Measurements from ENCODE around the gene ARID2.

Gene ARID2

DNA sequence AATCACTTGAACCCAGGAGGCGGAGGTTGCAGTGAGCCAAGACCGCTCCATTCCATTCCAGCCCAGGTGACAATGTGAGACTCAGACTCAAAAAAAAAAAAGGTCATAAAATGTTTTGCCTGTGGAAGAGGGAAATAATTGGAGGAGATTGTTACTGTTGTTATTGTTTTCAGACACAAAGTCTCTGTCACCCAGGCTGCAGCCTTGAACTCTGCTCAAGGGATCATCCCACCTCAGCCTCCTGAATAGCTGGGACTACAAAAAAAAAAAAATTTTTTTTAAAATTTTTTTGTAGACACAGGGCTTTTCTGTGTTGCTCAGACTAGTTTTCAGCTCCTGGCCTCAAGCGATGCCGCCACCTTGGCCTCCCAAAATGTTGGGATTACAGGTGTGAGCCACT is 33.9 kb downstream of the ARID2 start:
- FAIRE-seq (no peak), DNase-seq (ENCODE audit: low spot score) (no peak)

DNA sequence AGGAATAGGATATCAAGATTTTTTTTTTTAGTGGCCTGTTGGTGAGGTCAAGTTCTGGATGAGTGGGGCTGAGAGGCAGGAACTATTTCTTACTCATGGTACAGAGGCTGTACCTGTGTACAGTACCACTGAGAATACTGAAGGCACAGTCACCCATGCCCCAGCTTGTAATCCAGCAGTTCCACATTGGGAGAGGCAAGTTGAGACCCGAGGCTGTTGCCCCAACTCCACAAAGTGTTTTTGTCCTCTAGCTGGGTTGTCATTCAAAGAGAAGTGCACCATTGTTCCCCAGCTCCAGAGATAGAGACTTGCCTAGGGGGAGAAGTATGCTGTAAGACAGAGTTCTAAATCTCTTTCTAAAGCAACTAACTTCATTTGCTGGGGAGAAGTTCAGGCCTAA is 38.7 kb downstream of the ARID2 start:
- FAIRE-seq: no peak
- no peak for DNase-seq (ENCODE audit: low spot score)

DNA sequence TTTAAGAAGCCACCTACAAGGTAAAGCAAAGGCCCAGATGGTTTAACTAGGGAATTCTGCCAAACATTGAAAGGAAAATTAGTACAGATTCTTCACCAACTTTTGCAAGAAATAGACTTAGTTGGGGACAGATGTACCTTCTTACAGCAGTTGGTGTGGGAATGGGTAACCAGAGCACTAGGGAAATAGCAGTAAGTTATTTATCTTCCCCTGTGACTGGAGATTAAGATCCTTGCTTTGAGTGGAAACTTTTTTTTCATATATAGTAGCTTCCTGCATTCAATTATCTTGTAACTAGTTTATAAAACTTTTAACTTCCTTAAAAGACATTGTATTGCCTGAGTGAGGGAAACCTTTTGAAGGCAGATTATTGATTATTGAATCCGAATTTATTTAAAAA is 44.2 kb downstream of the ARID2 start:
- FAIRE-seq (no peak), DNase-seq (ENCODE audit: low spot score) (no peak)

DNA sequence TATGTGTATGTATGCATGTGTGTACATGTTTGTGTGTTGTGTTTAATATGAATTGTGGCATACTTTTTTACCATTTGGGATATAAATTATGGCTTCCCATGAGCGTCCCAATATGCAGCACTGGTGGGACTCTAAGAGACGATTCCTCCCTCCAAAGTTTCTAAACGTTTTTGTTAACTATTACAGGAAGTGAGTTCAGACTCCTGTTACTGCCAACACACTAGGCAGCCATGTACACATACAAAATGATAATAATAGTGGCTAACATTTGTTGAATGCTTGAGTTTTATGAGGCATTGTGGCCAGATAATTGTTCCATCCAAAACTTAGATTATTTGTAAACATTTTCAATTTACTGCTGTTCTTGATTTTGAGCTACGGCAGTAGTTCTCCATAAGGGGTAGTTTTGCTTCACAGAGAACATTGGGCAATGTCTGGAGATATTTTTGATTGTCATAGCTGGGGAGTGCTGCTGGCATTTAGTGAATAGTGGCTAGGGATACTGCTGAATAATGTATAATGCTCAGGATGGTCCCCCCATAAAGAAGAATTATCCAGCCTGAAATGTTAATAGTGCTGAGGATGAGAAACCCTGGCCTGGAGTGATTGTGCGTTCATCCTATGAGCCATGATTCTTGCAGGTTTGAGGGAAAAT is 45.1 kb downstream of the ARID2 start:
- DNase-seq (ENCODE audit: low spot score): no peak
- FAIRE-seq: no peak

DNA sequence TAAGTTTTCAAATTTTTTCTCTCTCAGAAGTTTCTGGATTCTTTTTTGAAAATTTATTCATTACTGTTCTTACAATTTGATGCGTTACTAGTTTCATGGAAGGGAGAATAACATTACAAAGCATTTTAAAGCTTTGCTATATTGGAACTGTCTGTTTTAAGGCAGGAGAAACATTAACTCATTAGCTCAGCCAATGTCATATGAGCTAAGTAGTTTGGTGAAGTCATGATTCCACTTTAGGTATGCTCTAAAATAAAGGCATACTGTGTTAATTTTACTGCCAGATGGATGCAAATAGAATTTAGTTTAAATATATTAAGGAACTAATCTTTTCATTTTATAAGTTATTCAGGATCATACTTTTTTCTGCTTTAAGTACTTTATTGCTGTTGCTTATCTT is 46.0 kb downstream of the ARID2 start:
- FAIRE-seq (no peak), DNase-seq (ENCODE audit: low spot score) (no peak)

DNA sequence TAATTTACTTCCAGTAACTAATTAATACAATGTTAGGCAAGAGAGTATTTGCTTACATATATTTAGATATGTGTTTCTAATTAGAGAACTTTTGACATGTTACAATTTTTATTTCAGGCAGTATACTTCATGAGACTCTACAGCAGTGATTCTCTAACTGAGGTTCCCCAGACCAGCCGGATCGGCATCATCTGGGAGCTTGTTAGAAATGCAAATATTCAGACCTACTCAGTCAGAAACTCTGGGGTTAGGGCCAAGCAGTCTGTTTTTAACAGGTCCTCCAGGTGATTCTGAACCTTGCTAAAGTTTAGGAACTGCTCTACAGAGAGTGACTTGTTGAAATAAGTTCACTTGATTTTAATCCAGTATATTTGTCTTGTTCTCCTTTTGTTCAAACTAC is 46.5 kb downstream of the ARID2 start:
- FAIRE-seq: no peak
- no peak for DNase-seq (ENCODE audit: low spot score)

DNA sequence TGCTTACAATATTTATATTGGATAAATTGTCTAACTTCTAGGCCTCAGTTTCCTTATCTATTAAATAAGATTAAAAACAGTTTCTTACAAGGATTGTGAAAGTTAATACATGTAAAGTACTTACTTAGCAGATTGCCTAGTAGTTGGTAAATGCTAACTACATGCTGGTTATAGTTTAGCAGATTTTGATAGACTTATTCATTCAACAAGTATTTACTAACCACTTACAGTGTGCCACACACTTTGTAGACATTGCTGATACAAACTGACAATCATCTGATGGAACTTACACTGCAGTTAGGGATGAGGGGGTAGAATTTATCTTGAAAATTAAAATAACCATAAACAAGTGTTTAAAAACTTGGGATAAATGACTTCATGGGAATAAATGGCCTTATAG is 50.4 kb downstream of the ARID2 start:
- FAIRE-seq (no peak), DNase-seq (ENCODE audit: low spot score) (no peak)

DNA sequence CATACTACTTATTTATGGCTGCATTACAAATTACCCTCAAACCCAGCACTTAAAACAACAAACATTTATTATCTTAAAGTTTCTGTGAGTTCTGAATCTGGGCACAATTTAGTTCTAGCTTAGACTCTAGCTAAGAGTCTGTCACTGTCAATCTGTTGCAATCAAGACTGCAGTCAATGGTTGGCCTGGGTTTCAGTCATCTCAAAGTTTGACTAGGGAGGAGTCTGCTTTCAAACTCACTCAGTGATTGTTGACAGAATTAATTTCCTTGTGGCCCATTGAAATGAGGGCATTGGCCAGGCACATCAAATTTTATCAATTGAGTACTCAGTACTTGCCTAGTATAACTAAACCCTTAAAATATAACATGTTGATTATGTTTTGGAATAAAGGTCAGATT is 51.6 kb downstream of the ARID2 start:
- no peak for DNase-seq (ENCODE audit: low spot score)
- no peak for FAIRE-seq

DNA sequence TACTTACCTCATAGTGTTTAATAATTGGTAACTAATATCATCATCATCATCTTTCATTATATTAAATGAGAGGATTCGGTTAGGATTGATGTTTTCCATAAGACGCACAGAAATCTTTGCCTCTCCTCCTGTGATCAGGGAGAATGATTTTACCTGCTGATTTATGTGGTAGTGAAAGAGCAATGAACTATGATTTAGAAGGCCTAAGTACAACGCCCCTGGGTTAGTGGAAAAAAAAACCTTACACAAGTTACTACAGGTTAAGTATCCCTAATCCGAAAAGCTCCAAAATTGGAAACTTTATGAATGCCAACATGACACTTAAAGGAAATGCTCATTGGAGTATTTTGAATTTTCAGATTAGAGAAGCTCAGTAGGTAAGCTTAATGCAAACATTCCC is 55.8 kb downstream of the ARID2 start:
- FAIRE-seq: no peak
- no peak for DNase-seq (ENCODE audit: low spot score)

DNA sequence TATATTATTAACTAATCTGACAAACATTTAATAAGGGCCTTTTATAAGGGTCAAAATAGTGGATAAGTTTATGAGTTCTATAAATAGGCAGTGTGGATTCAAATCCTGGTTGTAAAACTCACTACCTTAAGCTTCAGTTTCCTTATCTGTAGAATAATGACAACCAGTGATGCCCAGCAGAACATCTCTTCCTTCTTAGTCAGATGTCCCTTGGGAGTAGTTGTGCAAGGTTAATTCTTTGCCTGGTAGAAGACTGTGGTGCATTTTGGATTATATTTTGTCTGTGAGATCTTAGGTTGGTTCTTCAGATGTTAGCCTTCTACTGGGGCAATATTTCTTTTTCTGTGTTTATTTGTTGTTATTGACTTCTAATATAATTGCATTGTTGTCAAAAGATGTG is 59.5 kb downstream of the ARID2 start:
- no peak for FAIRE-seq
- DNase-seq (ENCODE audit: low spot score): no peak

DNA sequence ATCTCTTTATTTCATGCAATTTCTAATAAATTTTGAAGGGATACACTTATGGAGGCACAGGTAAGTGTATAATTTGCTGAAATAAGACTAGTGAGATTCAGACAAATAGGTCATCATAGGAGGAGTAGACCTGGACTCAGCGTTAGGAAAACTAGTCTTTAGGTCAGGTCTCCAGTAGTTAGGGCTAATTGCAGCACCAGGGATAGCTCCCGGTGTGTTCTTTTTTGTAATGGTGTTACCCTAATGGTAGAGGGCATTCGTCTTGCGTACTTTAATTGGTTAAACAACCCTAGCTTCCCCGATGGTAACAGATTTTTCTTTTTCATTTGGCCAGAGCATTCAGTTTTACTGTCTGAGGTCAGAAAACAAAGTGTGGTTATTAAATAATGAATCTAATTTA is 64.9 kb downstream of the ARID2 start:
- DNase-seq (ENCODE audit: low spot score) (no peak), FAIRE-seq (no peak)

DNA sequence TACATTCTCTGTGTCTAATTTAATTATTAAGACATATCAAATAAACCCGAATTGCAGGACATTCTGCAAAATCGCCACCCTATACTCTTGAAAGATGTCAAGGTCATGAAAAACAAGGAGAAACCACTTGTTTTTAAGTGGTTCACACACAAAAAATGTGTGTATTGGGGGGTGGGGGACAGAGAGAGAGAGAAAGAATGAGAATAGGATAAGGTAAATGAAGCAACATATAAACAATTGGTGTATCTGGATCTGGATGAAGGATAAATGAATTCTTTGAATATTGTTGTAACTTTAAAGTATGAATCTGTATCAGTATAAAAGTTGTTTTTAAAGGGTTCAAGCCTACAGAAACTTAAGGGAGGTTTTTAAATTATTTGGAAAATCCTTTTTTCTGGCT is 72.1 kb downstream of the ARID2 start:
- FAIRE-seq: no peak

DNA sequence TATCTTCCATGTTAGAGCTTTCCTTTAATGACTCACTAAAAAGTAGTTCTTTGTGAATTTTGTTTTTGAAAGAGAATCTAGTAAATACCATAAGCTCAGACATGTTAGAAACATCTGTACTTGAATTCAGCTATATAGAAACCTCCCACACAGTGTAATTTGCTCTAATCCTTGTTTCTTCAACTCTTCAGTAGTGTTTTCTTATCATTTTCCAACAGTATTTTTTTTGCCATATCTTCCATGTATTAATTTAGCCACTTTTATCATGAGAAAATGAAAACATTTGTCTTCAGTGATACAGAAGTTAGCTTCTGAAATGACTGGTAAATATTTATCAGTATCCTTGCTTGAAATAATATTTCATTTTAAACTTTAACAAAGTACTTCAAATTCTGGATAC is 73.6 kb downstream of the ARID2 start:
- FAIRE-seq (no peak), DNase-seq (ENCODE audit: low spot score) (no peak)

More for the DNA sequence above, 72.1 kb downstream of the ARID2 start:
- DNase-seq (ENCODE audit: low spot score): no peak

DNA sequence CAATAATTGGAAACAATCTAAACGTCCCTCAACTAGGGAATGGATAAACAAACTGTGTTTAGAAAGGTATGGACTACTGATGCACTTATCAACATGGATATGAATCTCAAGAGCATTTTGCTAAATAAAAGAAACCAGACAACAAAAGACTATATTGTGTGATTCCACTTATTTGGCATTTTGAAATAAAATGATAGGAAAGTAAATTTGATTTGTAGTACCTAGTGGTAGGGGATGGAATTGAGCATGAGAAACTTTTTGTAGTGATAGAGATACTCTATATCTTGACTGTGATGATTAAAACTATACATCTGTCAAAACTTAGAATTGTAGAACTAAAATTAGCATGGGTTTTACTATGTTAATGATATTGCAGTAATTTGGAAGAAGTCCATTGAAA is 87.1 kb downstream of the ARID2 start:
- FAIRE-seq: no peak

DNA sequence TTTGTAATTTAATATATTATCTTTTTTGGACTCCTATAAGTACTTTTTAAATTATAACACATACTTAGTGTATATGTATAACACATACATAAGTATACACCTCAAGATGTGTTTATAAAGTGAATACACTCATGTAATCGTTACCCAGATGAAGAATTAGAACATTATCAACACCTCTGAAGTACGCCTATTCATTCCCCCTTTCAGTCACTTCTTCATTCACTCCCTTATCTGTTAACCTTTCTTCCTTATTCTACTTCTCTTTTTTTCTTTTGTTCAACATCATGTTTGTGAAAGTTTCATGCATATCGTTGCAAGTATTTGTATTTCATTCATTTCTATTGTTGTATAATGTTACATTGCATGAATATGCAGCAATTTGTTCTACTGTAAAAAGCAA is 98.5 kb downstream of the ARID2 start:
- FAIRE-seq (no peak), DNase-seq (ENCODE audit: low spot score) (no peak)

More for the DNA sequence above, 87.1 kb downstream of the ARID2 start:
- DNase-seq (ENCODE audit: low spot score): no peak

DNA sequence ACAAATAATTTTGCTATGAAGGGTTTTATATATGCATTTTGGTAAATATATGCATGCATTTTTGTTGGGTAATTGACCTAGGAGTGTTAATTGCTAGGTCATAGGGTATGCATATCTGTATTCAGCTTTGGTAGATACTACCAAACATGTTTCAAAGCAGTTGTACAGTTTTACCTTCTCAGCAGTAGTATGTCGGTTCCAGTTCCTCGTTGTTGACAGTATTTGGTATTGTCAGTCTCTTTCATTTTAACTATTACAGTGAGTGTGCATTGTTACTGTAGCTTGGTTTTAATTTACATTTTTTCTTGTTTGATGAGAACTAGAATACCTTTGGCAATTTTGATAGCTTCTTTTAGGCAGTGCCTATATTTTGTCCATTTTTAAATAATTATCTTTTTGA is 98.9 kb downstream of the ARID2 start:
- no peak for FAIRE-seq

DNA sequence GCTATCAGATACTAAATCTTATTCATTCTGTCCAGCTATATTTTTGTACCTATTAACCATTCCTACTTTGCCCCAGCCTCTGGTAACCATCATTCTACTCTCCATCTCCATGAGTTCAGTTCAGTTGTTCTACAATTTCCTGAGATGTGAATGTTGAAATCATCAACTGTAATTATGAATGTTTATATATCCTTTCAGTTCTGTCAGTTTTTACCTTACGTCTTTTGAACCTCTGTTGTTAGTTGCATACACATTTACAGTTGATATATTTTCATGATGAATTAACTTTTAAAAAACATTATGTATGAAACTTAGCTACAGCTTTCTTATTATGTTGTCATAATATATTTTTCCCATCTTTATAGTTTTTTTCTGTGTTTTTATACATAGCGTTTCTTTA is 102.1 kb downstream of the ARID2 start:
- DNase-seq (ENCODE audit: low spot score): no peak
- no peak for FAIRE-seq

More for the DNA sequence above, 98.9 kb downstream of the ARID2 start:
- DNase-seq (ENCODE audit: low spot score): no peak

DNA sequence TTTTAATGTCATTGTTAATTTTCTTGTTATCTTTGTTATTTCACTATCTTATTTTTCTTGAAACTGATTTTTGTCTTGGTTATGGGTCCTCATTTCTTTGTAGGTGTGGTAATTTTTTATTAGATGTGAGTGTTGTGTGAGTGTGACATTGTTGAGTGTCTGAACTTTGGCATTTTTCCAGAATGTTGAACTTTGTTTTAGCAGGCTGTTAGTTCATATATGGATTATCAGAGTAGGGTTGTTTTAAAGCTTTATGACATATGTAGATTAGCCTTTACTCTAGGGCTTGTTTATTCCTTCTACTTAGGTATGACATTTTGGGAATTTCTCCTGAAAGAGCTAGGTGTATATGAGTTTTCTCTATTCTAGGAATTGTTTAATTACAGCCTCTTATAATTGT is 103.9 kb downstream of the ARID2 start:
- DNase-seq (ENCODE audit: low spot score): no peak
- FAIRE-seq: no peak

DNA sequence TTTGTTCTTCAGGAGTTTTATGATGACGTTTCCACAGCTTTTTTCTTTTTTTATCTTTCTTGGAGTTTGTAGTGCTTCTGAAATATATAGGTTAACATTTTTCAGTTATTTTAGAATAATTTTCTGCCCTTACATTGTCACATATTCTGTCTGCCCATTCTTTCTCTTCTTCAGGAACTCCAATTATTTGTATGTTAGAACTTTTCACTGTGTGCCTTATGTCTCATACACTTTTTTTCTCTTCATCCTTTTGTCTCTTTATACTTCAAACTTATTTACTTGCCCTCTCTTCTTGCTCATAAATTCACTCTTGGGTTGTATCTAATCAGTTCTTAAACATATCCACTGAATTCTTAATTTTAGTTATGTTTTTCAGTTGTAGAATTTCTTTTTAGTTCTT is 105.3 kb downstream of the ARID2 start:
- FAIRE-seq (no peak), DNase-seq (ENCODE audit: low spot score) (no peak)

DNA sequence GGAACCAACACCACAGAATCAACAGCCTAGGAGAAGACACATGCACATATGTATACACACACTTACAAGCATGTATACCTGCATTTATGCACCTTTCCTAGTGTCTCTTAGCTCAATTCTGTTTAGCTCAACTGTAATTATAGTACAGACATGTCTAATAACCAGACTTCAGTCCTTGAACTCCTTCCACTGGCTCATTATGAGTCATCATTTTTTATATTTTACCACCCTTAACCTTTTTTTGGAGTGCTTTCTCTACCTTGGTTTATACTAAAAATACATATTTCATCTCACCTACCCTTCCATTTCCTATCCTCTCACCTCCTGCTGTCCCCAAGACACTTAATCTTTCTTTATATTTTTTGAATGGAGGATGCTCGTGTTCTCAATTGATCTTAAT is 110.4 kb downstream of the ARID2 start:
- DNase-seq (ENCODE audit: low spot score) (no peak), FAIRE-seq (no peak)

DNA sequence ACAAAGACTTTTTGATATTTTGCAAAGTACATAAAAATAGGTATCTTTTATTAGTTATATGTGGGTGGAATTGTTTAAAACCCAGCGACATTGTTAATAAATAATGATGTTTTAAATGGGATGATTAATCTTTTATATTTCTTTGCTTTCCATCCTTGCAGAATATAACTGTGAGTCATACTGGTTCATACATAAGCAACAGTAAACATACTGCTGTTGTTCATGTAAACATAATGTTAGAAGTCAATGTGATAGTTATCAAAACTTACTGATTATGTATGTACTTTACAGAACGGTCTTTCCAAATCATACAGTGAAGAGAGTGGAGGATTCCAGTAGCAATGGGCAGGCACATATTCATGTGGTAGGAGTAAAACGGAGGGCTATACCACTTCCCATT is 119.8 kb downstream of the ARID2 start:
- FAIRE-seq: no peak
- DNase-seq (ENCODE audit: low spot score): no peak

DNA sequence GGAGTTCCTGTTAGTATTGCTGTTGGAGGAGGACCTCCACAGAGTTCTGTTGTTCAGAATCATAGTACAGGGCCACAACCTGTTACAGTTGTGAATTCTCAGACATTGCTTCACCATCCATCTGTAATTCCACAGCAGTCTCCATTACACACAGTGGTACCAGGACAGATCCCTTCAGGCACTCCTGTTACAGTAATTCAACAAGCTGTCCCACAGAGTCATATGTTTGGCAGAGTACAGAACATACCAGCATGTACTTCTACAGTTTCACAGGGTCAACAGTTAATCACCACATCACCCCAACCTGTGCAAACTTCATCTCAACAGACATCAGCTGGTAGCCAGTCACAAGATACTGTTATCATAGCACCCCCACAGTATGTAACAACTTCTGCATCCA is 120.8 kb downstream of the ARID2 start:
- DNase-seq (ENCODE audit: low spot score) (no peak), FAIRE-seq (no peak)

DNA sequence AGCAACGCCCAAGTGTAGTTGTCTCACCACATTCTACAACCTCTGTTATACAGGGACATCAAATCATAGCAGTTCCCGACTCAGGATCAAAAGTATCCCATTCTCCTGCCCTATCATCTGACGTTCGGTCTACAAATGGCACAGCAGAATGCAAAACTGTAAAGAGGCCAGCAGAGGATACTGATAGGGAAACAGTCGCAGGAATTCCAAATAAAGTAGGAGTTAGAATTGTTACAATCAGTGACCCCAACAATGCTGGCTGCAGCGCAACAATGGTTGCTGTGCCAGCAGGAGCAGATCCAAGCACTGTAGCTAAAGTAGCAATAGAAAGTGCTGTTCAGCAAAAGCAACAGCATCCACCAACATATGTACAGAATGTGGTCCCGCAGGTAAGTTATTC is 123.0 kb downstream of the ARID2 start:
- no peak for DNase-seq (ENCODE audit: low spot score)
- no peak for FAIRE-seq

DNA sequence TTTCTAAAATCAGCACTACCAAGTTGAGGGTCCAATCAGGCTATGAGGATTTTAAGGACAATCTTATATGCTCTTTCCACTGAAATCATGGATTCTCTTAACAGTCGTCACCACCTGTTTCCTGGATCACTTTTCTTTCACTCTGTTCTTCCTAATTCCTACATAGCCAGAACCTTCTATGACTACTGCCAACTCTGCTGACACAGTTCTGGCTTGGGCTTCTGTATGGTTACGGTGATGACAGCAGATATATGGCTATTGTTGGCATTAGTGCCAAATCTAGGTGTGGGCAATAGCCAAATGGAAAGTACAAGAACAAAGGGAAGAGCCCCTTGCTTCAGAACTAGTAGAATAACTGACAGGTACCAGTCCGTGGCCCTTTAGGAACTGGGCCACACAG is 124.0 kb downstream of the ARID2 start:
- DNase-seq (ENCODE audit: low spot score) (no peak), FAIRE-seq (no peak)

Measured in urothelium cell line (cell line).